ENCODE measurements around the gene ECD.
A peak's percentile ranks its signal among the peaks of the same experiment; 100 is the strongest.

Gene ECD

DNA sequence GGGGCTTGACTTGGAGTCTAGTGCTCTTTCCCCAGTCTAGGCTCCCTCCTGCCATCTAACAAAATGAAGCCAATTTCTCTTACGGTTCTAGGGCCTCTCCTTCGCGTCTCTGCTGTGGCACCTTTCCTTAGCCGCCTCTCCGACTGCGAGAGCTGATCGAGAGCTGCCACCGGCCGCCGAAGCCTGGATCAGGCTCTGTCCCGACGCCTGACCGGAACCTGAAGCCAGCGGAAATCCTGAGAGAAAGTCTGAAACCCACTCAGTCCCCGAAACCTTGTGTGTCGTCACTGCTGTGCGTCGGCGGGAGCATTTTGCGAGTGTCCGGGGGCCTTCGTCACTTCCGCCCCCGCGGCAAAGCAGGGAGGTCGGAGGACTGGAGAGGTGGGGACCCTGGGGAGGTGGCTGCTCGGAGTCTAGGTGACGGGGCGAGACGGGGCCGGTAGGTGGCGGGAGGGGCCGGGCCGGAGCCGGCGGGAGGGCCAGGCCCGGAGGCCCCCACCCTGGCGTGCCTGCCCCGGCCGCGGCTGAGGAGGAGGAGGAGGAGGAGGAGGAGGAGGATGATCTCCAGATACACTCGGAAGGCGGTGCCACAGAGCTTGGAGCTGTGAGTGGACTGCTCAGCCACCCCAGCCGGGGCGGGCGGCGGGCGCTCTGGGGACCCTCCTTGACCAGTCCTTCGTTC, at the start of gene ECD, which contains the start of gene FAM149B1:
Gene ECD, minus strand, starts transcription at position 226 of the 682 bp plus-strand sequence. CDS start 4,071 bp downstream, outside the sequence.
Gene FAM149B1, plus strand, starts transcription at position 337 of the 682 bp plus-strand sequence. Its CDS starts 221 bp downstream, at position 558.
- peak; percentile 92 for DNase-seq

DNA sequence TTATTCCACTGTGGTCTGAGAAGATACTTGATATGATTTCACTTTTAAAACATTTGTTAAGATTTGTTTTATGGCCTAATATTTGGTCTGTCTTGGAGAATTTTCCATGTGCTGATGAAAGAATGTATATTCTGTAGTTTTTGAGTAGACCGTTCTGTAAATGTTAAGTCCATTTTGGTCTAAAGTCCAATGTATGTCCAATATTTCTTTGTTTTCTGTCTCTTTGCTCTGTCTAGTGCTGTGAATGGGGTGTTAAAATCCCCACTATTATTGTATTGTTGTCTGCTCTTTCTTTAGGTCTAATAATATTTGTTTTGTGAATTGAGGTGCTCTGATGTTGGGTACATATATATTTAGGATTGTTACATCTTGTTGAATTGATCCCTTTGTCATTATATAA, 47.9 kb upstream of the ECD start:
- DNase-seq: no peak

DNA sequence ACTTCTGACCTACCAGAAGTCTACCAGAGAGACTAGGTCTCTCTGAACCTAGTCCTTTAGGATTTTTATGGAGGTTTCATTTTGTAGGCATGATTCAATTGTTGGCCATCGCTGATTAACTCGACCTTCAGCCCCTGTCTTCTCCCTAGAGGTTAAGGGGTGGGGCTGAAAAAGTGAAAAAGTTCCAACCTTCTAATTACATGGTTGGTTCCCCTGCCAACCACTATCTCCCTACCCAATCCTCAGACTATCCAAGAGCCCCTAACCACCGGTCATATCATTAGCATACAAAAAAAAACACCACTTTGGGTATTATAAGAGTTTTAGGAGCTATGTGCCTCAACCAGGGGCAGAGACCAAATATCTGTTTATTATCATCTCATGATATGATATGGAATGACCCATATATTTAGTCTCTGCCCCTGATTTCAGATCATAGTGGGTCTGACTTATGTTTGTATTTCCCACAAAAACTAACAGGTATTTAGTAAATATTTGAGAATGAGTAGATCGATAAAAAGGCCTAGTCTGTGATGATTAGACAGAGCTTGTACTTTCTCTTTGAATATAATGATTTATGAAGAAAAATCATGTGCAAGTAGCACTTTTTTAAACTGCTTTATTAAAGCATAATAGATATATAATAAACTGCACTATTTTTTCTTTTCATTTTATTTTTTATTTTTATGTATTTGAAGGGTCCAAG, 43.5 kb upstream of the ECD start:
- no peak for DNase-seq

- no peak for DNase-seq
Observed at GRCh38 chr10:73210395-73211105, 42.7 kb upstream of the ECD start.

- DNase-seq: no peak
Observed at GRCh38 chr10:73209705-73210104, 41.9 kb upstream of the ECD start.

DNA sequence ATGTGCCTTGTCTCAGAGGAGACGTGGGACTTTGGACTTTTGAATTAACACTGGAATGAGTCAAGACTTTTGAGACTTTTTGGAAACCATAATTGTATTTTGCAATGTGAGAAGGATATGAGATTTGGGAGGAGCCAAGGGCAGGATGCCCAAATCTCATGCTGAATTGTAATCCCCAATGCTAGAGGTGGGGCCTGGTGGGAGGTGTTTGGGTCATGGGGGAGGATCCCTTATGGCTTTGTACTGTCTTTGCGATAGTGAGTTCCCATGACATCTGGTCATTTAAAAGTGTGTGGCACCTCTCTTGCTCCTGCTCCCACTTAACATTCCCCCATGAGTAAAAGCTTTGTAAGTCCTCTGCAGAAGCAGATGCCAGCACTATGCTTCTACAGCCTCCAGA, 40.1 kb upstream of the ECD start:
- DNase-seq: no peak

GRCh38 chr10:73206385-73206784, 38.6 kb upstream of the ECD start:
- no peak for DNase-seq

DNA sequence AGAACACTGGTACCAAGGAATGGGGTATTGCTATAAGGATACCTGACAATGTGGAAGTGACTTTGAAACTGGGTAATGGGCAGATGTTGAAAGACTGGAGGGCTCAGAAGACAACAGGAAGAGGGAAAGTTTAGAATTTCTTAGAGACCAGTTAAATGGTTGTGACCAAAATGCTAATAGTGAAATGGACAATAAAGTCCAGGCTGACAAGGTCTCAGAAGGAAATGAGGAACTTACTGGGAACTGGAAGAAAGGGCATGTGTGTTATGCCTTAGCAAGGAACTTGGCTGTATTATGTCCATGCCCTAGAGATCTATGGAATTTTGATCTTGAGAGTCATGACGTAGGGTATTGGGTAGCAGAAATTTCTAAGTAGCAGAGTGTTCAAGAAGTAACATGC, 38.1 kb upstream of the ECD start:
- no peak for DNase-seq

DNA sequence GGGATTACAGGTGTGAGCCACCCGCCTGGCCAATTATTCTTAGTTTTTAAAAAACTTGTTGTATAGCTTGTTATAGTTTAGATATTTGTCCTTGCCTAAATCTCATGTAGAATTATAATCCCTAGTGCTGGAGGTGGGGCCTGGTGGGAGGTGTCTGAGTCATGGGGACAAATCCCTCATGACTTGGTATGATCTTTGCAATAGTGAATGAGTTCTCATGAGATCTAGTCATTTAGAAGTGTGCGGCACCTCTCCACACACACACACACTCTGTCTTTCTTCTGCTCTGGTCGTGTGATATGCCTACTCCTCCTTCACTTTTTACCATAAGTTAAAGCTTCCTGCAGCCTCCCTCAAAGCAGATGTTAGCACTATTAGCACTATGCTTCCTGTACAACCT, 37.3 kb upstream of the ECD start:
- no peak for DNase-seq

GRCh38 chr10:73190188-73190587, 22.4 kb upstream of the ECD start:
- no peak for DNase-seq

- no peak for DNase-seq
Observed at GRCh38 chr10:73186266-73186665, 18.5 kb upstream of the ECD start.

DNA sequence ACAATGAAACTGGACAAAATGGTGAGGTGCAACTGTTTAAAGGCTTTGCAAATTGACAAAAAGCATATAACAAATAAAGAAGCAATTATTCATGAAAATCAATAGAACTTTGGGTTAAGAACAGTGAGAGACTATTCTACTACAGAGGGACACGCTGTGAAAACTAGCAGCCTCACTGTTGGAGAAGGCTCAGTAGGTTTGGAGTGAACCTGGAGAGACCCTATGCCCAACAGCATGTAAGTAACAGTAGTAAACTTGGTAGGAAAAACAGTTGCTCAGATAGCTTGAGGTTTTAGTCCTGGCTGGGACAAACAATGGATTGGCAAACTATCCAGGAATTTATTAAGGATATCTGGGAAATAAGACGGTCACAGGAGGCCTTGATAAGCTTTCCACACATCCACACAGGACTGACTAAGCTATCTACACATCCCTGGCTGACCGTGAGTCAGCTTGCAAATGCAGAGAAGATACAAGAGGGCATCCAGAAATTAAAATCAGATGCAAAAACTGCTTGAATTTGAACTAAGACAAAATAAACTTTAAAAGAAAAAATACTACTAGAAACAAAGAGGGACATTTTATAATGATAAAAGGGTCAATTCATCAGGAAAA, 16.0 kb upstream of the ECD start:
- DNase-seq: no peak

GRCh38 chr10:73182568-73182967, 14.8 kb upstream of the ECD start:
- no peak for DNase-seq

- DNase-seq: no peak
Observed at GRCh38 chr10:73174148-73174925, 6.5 kb upstream of the ECD start.

- no peak for DNase-seq
Observed at GRCh38 chr10:73172867-73173266, 5.1 kb upstream of the ECD start.

DNA sequence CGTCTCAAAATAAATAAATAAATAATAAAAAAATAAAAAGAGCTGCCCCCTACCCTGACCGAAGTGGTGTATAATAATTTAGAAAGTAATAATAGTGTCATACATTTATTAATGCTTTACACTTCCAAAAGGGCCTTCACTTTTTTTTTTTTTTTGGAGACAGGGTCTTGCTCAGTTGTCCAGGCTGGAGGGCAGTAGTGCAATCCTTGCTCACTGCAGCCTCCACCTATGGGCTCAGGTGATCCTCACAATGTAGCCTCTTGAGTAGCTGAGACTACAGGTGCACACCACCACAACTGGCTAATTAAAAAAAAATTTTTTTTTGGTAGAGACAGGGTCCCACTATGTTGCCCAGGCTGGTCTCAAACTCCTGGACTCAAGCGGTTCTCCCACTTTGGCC, 1.5 kb upstream of the ECD start:
- no peak for DNase-seq

DNA sequence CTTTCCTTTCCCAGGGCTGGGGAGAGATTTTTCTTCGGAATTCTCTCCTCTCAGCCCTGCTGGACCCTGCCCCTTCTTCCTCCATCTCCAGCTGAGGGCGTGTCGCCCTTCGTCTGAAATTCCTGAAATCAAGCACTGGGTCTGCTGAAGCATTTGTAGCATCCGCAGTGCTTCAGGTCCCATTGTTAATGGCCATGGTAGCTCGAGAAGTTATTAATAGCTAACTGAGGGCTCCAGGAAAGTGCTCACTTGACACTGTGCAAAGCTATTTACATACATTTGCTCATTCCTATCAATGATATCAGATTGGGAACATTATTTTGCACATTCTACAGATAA, 626 bp upstream of the ECD start:
- peak; percentile 58 for DNase-seq

GRCh38 chr10:73167458-73167782, 388 bp downstream of the ECD start:
- DNase-seq: no peak

GRCh38 chr10:73166972-73167371, 836 bp downstream of the ECD start:
- no peak for DNase-seq

- no peak for DNase-seq
Observed at GRCh38 chr10:73163096-73163495, 4.7 kb downstream of the ECD start.

GRCh38 chr10:73161662-73162061, 6.1 kb downstream of the ECD start:
- DNase-seq: no peak

DNA sequence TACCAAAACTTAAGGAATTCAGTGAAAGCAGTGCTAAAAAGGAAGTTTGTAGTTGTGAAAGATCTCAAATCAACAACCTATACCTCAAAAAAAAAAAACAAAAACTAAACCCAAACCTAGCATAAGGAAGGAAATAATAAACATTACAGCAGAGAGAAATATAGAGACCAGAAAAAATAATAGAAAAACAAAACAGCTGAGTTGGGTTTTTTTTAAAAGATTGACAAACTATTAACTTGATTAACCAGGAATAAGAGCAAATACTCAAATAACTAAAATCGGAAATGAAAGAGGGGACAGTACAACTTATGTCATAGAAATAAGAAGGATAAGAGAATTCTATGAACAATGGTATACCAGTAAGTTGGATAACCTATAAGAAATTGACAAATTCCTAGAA, 6.7 kb downstream of the ECD start:
- DNase-seq: no peak

DNA sequence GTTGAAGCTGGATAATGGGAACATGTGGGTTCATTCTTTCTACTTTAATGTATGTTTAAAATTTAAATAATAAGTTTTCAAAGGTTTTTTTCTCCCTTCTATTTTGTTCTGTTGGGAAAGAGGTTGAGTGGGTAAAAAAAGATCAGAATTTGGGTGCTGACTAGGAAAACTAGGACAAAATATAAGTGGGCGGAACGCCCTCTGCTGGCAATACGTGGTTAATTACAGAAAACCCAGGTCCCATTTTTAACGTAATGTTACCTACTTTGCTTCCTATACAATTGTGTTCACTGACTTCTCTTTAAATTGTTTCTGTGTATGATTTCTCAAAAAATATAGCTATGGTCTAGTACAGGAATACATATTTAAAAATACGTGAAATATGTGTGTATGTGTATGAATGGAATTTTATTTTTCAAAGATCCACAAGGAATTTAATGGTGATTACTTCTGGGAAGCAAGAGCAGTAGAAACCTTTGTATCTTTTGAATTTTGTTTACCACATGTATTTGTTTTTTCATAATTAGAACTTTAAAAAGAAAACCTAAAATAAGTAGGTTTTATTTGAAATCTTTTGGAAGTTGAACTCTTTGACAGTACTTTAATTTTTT, 8.7 kb downstream of the ECD start:
- DNase-seq: peak; percentile 41
